ENCODE measurements around the gene SUMO2. TPM values are rescaled to one million over a fixed set of nuclear protein-coding genes. Genes with fewer than 3 reads are reported as not detected.
A peak's percentile ranks its signal among the peaks of the same experiment; 100 is the strongest.

The SUMO2 gene
- total and polyA plus RNA-seq, 2 of the 13 experiments (the other 11 are each of a cell fraction or from before 2014, with no cell fraction given), result 337 to 553 TPM

- TF ChIP-seq GATAD2A (CRISPR knock-in tag; IDR thresholded peaks at IDR 0.05), result no peak
- no peak for TF ChIP-seq ZNF543 (CRISPR knock-in tag; IDR thresholded peaks at IDR 0.05)
- peak; percentile 84 for TF ChIP-seq ZNF605 (CRISPR knock-in tag; IDR thresholded peaks at IDR 0.05)
- TF ChIP-seq BRCA1 (CRISPR knock-in tag; IDR thresholded peaks at IDR 0.05), result peak; percentile 78; the same call in 1 of the 2 replicates
- no peak for TF ChIP-seq SIN3B (IDR thresholded peaks at IDR 0.05; ENCODE audit: low read length)
- no peak; the same call in 1 of the 2 replicates for TF ChIP-seq IKZF5 (CRISPR knock-in tag; IDR thresholded peaks at IDR 0.05)
- TF ChIP-seq NR2F1 (CRISPR knock-in tag; IDR thresholded peaks at IDR 0.05), result no peak
- TF ChIP-seq ARNT2 (CRISPR knock-in tag; IDR thresholded peaks at IDR 0.05; ENCODE audit: low read depth), result peak; percentile 93
- 0 out of 2 replicates have a peak, but pooled peaks have one; percentile 36 for TF ChIP-seq ZNF557 (CRISPR knock-in tag; IDR thresholded peaks at IDR 0.05)
- no peak; the same call in 1 of the 2 replicates for TF ChIP-seq RELA (CRISPR knock-in tag; IDR thresholded peaks at IDR 0.05)
- 0 out of 2 replicates have a peak, but pooled peaks have one; percentile 22 for TF ChIP-seq KLF6 (CRISPR knock-in tag; IDR thresholded peaks at IDR 0.05)
- TF ChIP-seq RBM22 (optimal IDR thresholded peaks at IDR 0.05; ENCODE audit: low read length), result no peak
- TF ChIP-seq AGO2 (optimal IDR thresholded peaks at IDR 0.05; ENCODE audit: low read depth, low read length), result peak; percentile 94
- TF ChIP-seq PRMT3 (CRISPR knock-in tag; IDR thresholded peaks at IDR 0.05; ENCODE audit: borderline replicate concordance, low read depth), result peak; percentile 37; the same call in 1 of the 2 replicates
- TF ChIP-seq ZNF850 (CRISPR knock-in tag; conservative IDR thresholded peaks at IDR 0.05), result no peak
- TF ChIP-seq PRDM10 (CRISPR knock-in tag; IDR thresholded peaks at IDR 0.05; ENCODE audit: low read depth), result 0 out of 2 replicates have a peak, but pooled peaks have one; percentile 6
- TF ChIP-seq ZNF639 (CRISPR knock-in tag; conservative IDR thresholded peaks at IDR 0.05), result peak; percentile 70
- TF ChIP-seq ARID5B (CRISPR knock-in tag; IDR thresholded peaks at IDR 0.05), result peak; percentile 72
These were observed at the start of gene SUMO2 (continued) for GRCh38 chr17:75182569-75183436.

Measured in HepG2 (cell line).